ENCODE results near the gene PCSK9.
"Not testable (repeated sequence)": the region's sequence is repeated elsewhere in the genome, so short reads cannot be mapped to it uniquely, and the experiment has no call there.

PCSK9 gene

GRCh38 chr1:55010194-55010886 lies 29.0 kb upstream of the PCSK9 start:
- DNase-seq (ENCODE audit: low spot score) = no peak

DNA sequence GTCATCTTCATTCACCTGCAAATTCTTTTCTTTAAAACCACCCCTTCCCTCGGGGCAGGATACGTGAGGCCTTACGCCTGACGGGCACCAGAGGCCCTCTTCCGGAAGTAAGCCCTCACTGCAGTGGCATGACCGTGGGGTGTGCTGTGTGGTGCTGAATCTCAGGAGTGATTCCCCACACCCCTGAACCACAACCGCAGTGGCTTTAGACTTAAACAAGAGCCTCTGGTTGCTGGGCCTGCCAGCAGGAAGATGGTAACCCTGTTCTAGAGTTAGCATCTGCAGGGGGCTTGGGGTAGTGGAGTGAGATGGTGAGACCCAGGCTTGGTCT lies 28.5 kb upstream of the PCSK9 start:
- no peak for DNase-seq (ENCODE audit: low spot score)

- DNase-seq (ENCODE audit: low spot score) = no peak
Measured at GRCh38 chr1:55012661-55013060, 26.7 kb upstream of the PCSK9 start.

DNA sequence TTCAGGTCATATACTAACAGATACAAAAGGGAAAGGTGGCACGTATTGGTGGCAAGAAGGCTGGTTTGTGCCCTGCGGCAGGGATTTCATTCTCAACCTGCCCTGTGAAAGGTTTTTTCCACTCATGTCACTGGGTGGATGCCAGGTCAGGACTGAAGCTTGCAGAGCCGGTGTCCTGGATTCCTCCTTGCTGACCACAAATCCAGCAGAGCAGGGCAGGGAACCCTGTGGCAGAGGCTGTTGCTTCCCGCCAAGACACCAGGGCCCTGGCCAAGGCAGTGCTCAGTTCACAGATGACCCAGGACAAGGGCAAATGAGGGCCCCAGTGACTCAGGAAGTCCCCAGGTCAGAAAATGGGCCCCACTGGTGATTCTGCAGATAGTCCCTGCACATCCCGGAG lies 24.2 kb upstream of the PCSK9 start:
- DNase-seq (ENCODE audit: low spot score) = no peak

GRCh38 chr1:55015731-55016620 lies 23.4 kb upstream of the PCSK9 start:
- no peak for DNase-seq (ENCODE audit: low spot score)

- no peak for DNase-seq (ENCODE audit: low spot score)
Measured at GRCh38 chr1:55018395-55018794, 21.0 kb upstream of the PCSK9 start.

DNA sequence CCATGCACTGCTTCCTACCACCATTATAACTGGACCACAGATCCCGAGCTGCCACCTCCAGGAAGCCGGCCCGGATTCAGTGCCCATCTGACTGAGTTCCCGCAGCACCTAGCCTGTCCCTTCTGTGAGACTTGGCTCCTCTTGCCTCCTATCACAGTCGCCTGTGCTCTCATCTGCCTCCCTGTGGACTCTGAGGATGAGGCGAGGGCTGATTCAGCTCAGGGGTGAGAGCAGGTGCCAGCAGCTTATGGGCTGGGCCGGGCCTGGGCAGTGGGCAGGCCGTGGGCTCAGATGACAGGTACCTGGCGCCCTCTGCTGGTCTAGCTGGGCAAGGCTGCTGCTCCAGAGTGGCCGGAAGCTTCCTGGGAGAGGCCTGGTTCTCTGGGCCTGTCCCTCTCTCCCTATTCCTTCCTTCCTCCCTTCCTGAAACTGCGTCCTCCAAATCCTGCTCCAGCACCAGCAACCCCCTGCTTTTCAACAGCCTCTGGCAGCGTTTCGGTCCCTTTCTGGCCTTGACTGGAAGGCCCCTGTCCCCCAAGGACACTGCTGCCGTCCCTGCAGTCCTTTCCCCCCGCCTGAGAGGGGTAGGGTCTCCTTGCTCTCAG lies 17.3 kb upstream of the PCSK9 start:
- peak; percentile 93 for DNase-seq (ENCODE audit: low spot score)

- DNase-seq (ENCODE audit: low spot score) = not testable (repeated sequence)
Measured at GRCh38 chr1:55024163-55024562, 15.2 kb upstream of the PCSK9 start.

DNA sequence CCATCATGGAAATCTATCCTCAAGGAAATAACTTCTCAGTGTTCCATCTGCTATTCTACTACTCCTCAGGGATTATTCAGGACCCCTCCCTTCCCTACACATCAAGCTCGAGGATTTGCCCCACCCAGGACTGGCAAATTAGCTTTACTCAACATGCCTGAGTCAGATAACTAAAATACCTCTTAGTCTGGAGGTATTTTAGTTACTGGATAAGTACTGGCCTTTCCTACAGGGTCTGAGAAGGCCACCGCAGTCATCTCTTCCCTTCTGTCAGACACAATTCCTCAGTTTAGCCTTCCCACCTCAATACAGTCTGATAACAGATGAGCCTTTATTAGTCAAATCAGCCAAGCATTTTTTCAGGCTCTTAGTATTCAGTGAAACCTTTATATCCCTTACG lies 12.7 kb upstream of the PCSK9 start:
- DNase-seq (ENCODE audit: low spot score) = not testable (repeated sequence)

DNA sequence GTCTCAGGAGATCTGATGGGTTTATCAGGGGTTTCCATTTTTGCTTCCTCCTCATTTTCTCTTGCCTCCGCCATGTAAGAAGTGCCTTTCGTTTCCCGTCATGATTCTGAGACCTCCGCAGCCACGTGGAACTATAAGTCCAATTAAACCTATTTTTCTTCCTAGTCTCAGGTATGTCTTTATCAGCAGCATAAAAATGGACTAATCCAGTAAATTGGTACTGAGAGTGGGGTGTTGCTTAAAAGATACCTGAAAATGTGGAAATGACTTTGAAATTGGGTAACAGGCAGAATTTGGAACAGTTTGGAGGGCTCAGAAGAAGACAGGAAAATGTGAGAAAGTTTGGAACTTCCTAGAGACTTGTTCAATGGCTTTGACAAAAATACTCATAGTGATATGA lies 8.2 kb upstream of the PCSK9 start:
- not testable (repeated sequence) for DNase-seq (ENCODE audit: low spot score)

DNA sequence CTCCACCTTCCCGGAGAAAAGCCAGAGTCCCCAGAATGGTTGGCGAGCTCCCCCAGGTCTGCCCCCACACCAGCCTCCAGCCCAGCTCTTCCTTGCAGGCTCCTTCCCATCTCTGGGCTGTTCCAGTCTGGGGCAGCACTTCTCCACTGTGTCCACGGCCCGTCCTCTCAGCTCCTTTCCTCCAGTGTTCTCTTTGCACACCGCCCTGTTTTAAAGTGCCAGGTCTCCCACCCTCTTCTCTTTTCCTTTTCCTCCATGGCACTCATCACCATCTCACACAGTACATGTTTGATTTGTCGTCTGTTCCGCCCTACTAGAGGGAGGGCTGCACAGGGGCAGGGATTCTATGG lies 6.1 kb upstream of the PCSK9 start:
- no peak for DNase-seq (ENCODE audit: low spot score)

GRCh38 chr1:55034476-55035133 lies 4.7 kb upstream of the PCSK9 start:
- no peak for DNase-seq (ENCODE audit: low spot score)

DNA sequence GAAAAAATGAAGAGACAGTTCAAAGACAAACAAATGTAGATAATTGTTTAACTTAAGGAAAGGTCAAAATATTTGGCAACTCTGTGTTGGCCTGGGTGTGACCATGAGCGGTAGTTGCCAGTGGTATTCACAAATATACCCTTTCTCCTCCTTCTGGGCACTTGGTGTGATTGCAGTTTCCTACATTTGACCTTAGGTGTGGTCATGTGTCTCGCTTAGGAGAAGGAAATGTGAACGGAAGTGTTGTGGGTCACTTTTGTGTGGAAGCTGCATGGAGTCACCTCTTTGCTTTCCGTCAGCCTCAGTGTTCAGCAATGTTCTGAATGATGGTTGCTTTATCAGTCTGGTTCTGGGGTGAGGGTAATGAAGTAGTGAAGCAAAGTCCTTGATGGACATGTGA lies 3.4 kb upstream of the PCSK9 start:
- no peak for DNase-seq (ENCODE audit: low spot score)

- no peak for DNase-seq (ENCODE audit: low spot score)
Measured at GRCh38 chr1:55037733-55038551, 1.4 kb upstream of the PCSK9 start.

DNA sequence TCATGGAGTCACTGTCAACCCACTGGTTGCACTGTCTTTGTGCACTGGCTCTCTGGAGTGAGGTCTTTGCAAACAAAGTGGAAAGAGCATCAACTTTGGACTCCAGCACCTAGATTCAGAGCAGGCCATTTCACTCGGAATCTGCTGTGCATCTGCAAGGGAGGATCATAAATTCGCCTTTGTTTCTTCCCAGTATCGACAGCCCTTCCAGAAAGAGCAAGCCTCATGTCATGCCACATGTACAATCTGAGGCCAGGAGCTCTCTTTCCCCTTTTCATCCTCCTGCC lies 853 bp upstream of the PCSK9 start:
- DNase-seq (ENCODE audit: low spot score) = no peak

DNA sequence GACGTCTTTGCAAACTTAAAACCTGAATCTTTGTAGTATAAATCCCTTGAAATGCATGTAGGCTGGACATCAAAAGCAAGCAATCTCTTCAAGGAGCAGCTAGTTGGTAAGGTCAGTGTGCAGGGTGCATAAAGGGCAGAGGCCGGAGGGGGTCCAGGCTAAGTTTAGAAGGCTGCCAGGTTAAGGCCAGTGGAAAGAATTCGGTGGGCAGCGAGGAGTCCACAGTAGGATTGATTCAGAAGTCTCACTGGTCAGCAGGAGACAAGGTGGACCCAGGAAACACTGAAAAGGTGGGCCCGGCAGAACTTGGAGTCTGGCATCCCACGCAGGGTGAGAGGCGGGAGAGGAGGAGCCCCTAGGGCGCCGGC lies 390 bp upstream of the PCSK9 start:
- no peak for DNase-seq (ENCODE audit: low spot score)

DNA sequence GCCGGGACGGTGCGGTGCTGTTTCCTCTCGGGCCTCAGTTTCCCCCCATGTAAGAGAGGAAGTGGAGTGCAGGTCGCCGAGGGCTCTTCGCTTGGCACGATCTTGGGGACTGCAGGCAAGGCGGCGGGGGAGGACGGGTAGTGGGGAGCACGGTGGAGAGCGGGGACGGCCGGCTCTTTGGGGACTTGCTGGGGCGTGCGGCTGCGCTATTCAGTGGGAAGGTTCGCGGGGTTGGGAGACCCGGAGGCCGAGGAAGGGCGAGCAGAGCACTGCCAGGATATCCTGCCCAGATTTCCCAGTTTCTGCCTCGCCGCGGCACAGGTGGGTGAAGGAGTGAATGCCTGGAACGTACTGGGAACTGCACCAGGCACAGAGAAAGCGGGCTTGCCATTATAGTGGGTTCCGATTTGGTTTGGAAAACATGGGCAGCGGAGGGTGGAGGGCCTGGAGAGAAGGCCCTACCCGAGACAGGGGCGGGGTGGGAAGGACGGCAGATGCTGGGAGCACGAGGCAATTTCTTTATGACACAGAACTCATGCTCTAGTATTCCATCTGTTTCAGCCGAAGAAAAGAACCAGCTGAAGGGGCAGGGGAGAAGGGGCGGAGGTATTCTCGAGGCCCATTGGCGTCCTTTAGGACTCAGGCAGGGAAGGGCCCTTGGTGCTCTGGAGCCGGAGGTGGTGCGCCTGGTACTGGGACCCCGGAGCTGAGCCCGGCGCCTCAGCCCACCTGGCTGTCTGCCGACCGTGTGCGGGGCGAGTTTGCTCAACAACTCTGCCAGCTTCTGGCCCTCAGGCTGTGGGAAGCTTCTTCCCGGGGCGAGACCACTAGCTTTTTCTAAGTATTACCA lies 960 bp downstream of the PCSK9 start:
- peak; percentile 60 for DNase-seq (ENCODE audit: low spot score)

DNA sequence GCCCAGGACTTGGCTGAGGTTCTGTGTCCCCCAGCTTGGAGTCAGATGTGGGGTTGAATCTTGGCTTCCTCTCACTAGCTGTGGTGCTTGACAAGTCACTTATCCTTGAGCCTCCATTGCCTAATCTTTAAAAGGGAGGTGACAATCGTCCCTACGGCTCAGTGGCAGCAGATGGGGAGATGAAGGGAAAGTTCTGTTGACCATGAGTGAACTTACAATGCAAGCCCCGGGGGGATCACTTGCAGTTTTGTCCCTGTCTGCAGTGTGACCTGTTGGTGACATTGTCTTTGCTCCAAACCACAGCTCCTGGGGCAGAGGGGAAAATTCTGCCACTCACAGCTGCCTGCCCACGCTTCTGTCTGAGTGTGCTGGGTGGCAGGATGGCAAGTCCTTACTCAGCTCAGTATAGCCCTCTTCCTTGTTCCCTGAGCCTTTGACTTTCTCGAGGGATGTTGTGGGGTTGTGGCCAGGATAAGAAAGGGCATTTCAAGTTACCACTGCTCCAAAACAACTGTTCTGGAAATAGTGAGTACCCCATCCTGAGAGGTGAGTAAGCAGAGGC lies 1.7 kb downstream of the PCSK9 start:
- no peak for DNase-seq (ENCODE audit: low spot score)

DNA sequence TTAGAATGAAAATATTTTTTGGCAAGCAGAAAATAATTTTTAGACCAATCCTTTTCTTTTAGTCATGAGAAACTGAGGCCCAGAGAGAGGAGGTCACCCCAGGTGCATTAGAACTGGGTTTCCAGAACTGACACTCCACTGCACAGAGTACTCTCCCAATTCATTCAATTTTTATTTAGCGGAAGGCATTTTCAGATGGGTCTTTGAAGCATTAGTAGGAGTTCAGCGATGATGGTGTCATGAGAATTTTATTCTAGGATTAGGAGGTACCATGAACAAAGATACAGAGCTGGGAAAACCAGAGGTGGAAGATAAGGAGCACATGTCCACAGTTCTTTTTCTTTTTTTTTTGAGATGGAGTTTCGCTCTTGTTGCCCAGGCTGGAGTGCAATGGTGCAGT lies 2.3 kb downstream of the PCSK9 start:
- DNase-seq (ENCODE audit: low spot score) = no peak

GRCh38 chr1:55043011-55043410 lies 3.7 kb downstream of the PCSK9 start:
- no peak for DNase-seq (ENCODE audit: low spot score)

DNA sequence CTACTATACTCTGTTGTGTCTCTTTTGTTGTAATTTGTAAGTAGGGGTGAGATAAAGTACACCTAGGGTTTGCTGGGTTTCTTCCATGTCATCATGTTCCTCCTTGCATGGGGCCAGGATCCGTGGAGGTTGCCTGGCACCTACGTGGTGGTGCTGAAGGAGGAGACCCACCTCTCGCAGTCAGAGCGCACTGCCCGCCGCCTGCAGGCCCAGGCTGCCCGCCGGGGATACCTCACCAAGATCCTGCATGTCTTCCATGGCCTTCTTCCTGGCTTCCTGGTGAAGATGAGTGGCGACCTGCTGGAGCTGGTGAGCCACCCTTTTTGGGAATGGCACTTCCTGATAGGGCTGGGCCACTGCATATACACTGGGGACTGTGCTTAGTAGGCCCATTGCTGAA lies 4.4 kb downstream of the PCSK9 start:
- no peak for DNase-seq (ENCODE audit: low spot score)

Measured in ecto neural progenitor cell (in vitro differentiated cells).